H1 (cell line): ENCODE measurements around the gene NDUFA12. TPM values are rescaled to one million over a fixed set of nuclear protein-coding genes. Genes with fewer than 3 reads are reported as not detected.

Experiments
- CTCF ChIA-PET: fragments of 300-600 bp; sonication (Branson Sonifier 250); formaldehyde crosslinking; loops from one replicate; lab custom pipeline; 2021; ENCODE audit not compliant: partially characterized antibody; lab: Charles Lee
- POLR2A ChIA-PET: fragments of 300-600 bp; sonication (Branson Sonifier 250); formaldehyde crosslinking; loops from one replicate; lab custom pipeline; 2021; ENCODE audit warnings: inconsistent platforms; ENCODE audit not compliant: partially characterized antibody; lab: Charles Lee
- DNase-seq, 2 experiments: peaks; one replicate each; pipeline versions ENCODE4 v3.0.0 to v3.0.0-alpha.2; 2010 to 2022; ENCODE audit warnings: low spot score in 2 of 2, low read depth in 1 of 2, mixed read lengths in 1 of 2
- FAIRE-seq: peaks from 2 replicates; lab custom pipeline; 2011; peaks lifted over from hg19 to GRCh38; lab: Jason Lieb, UNC
- H2AFZ ChIP-seq: 2 replicates; pipeline ENCODE4 v1.8.1; 2012; ENCODE audit warnings: low read length, inconsistent platforms
- H2AK5ac ChIP-seq: 2 replicates; pipeline ENCODE4 v1.6.1; 2013; ENCODE audit warnings: low read depth, low read length
- H2BK120ac ChIP-seq: replicated peaks from 2 replicates; pipeline ENCODE3; 2013; ENCODE audit warnings: low read depth, low read length, inconsistent platforms
- H2BK12ac ChIP-seq: 2 replicates; pipeline ENCODE4 v1.6.1; 2013; ENCODE audit warnings: low read depth, low read length
- H2BK15ac ChIP-seq: 2 replicates; pipeline ENCODE4 v1.6.1; 2013; ENCODE audit warnings: low read length
- H2BK20ac ChIP-seq: 2 replicates; pipeline ENCODE4 v1.6.1; 2013; ENCODE audit warnings: low read length
- H2BK5ac ChIP-seq: 2 replicates; pipeline ENCODE4 v1.6.1; 2013; ENCODE audit warnings: low read depth, low read length
- H3K14ac ChIP-seq: 2 replicates; pipeline ENCODE4 v1.6.1; 2013; ENCODE audit warnings: inconsistent platforms; ENCODE audit not compliant: insufficient read length
- H3K18ac ChIP-seq: 2 replicates; pipeline ENCODE4 v1.6.1; 2013; ENCODE audit warnings: low read length; ENCODE audit errors: extremely low read depth
- H3K23ac ChIP-seq: 2 replicates; pipeline ENCODE4 v1.6.1; 2013; ENCODE audit warnings: inconsistent platforms; ENCODE audit not compliant: insufficient read length
- H3K23me2 ChIP-seq: 2 replicates; pipeline ENCODE4 v1.6.1; 2013; ENCODE audit warnings: low read depth, low read length
- H3K27ac ChIP-seq: 2 replicates; pipeline ENCODE4 v1.6.1; 2011; ENCODE audit warnings: low read depth, low read length, inconsistent platforms
- H3K27me3 ChIP-seq, 4 experiments: replicated peaks in 1 of 4; 1 replicate in 1 of 4; 2 replicates in 3 of 4; pipeline versions ENCODE4 v1.6.1 to v1.8.1; 2011 to 2013; ENCODE audit warnings: low read length in 3 of 4, mild to moderate bottlenecking in 3 of 4, inconsistent platforms in 2 of 4, mixed read lengths in 2 of 4, moderate library complexity in 1 of 4; ENCODE audit not compliant: control insufficient read depth in 3 of 4, insufficient read depth in 3 of 4; ENCODE audit errors: extremely low read depth in 1 of 4
- H3K36me3 ChIP-seq, 4 experiments: 2 replicates each; pipeline versions ENCODE4 v1.6.1 to v1.8.1; 2011 to 2013; ENCODE audit warnings: mild to moderate bottlenecking in 4 of 4, low read length in 3 of 4, moderate library complexity in 2 of 4, control low read depth in 1 of 4, inconsistent platforms in 1 of 4; ENCODE audit not compliant: insufficient read depth in 4 of 4, control insufficient read depth in 2 of 4
- H3K4ac ChIP-seq: replicated peaks from 2 replicates; pipeline ENCODE3; 2013; ENCODE audit warnings: low read length, low read depth, mixed read lengths, inconsistent platforms; ENCODE audit not compliant: insufficient read length
- H3K4me1 ChIP-seq, 4 experiments: replicated peaks in 1 of 4; 1 replicate in 1 of 4; 2 replicates in 3 of 4; pipeline versions ENCODE4 v1.6.1 to v1.8.1; 2011 to 2013; ENCODE audit warnings: low read length in 3 of 4, inconsistent platforms in 2 of 4, mixed read lengths in 1 of 4; ENCODE audit not compliant: insufficient read depth in 4 of 4, control insufficient read depth in 3 of 4
- H3K4me2 ChIP-seq, 2 experiments: 2 replicates each; pipeline versions ENCODE4 v1.6.1 to v1.8.1; 2011 to 2013; ENCODE audit warnings: low read depth in 2 of 2, low read length in 2 of 2, control low read depth in 1 of 2, inconsistent platforms in 1 of 2, mild to moderate bottlenecking in 1 of 2; ENCODE audit not compliant: insufficient read depth in 1 of 2
- H3K4me3 ChIP-seq, 4 experiments: fragments of 200-600, 300-600 bp in 1 of 4; sonication (generic), shearing (Covaris generic), sonication (Bioruptor Twin) in 1 of 4; 2 replicates each; pipeline versions ENCODE4 v1.5.1 to v1.8.1; 2011 to 2016; ENCODE audit warnings: low read length in 4 of 4, low read depth in 3 of 4, control low read depth in 2 of 4, inconsistent platforms in 2 of 4, mild to moderate bottlenecking in 2 of 4, mixed read lengths in 1 of 4, moderate library complexity in 1 of 4; ENCODE audit not compliant: insufficient read depth in 2 of 4; ENCODE audit errors: extremely low read depth in 1 of 4
- H3K56ac ChIP-seq: replicated peaks from 2 replicates; pipeline ENCODE3; 2013; ENCODE audit warnings: low read depth, mild to moderate bottlenecking, mixed read lengths, low read length, inconsistent platforms; ENCODE audit not compliant: insufficient read length
- H3K79me1 ChIP-seq: 2 replicates; pipeline ENCODE4 v1.6.1; 2013; ENCODE audit warnings: low read depth, low read length, control low read depth
- H3K79me2 ChIP-seq, 2 experiments: 2 replicates each; pipeline versions ENCODE4 v1.6.1 to v1.8.1; 2012 to 2013; ENCODE audit warnings: low read length in 2 of 2, mild to moderate bottlenecking in 2 of 2, inconsistent platforms in 1 of 2; ENCODE audit not compliant: insufficient read depth in 2 of 2, control insufficient read depth in 1 of 2
- H3K9ac ChIP-seq, 4 experiments: replicated peaks in 1 of 4; 1 replicate in 1 of 4; 2 replicates in 3 of 4; pipeline versions ENCODE4 v1.6.1 to v1.8.1; 2011 to 2013; ENCODE audit warnings: low read depth in 3 of 4, low read length in 3 of 4, control low read depth in 2 of 4, mild to moderate bottlenecking in 2 of 4, moderate library complexity in 2 of 4, inconsistent platforms in 1 of 4; ENCODE audit errors: extremely low read depth in 1 of 4
- H3K9me3 ChIP-seq, 2 experiments: 2 replicates each; pipeline versions ENCODE4 v1.6.1 to v1.8.1; 2012 to 2013; ENCODE audit warnings: mild to moderate bottlenecking in 2 of 2, moderate library complexity in 2 of 2, control low read depth in 1 of 2, inconsistent platforms in 1 of 2, low read depth in 1 of 2, low read length in 1 of 2, mixed read lengths in 1 of 2; ENCODE audit not compliant: insufficient read depth in 2 of 2
- H4K20me1 ChIP-seq, 2 experiments: replicated peaks in 1 of 2; 2 replicates each; pipeline versions ENCODE3 to v1.8.1; 2011 to 2013; ENCODE audit warnings: inconsistent platforms in 2 of 2, low read length in 2 of 2, mild to moderate bottlenecking in 1 of 2; ENCODE audit not compliant: insufficient read depth in 2 of 2, control insufficient read depth in 1 of 2
- H4K5ac ChIP-seq: 2 replicates; pipeline ENCODE4 v1.6.1; 2013; ENCODE audit warnings: low read length, low read depth, mixed read lengths, inconsistent platforms; ENCODE audit not compliant: insufficient read length
- H4K8ac ChIP-seq: 2 replicates; pipeline ENCODE4 v1.8.0; 2013; ENCODE audit warnings: mild to moderate bottlenecking, moderate library complexity, low read length, inconsistent platforms; ENCODE audit not compliant: insufficient read depth; ENCODE audit errors: extremely low read depth
- H4K91ac ChIP-seq: replicated peaks from 2 replicates; pipeline ENCODE3; 2013; ENCODE audit warnings: low read length, mixed read lengths, inconsistent platforms; ENCODE audit not compliant: insufficient read length
- WGBS, 2 experiments: shearing (Covaris generic) in 1 of 2; methylation state at CpG; one replicate each; pipeline versions ENCODE4 v1.1.6 to v1.1.7; 2013 to 2015; ENCODE audit warnings: low lambda C conversion rate in 2 of 2, mixed read lengths in 2 of 2, inconsistent platforms in 1 of 2, low coverage in 1 of 2, missing lambda C conversion rate in 1 of 2; ENCODE audit not compliant: insufficient replicate concordance in 2 of 2, insufficient coverage in 1 of 2, insufficient read length in 1 of 2; ENCODE audit errors: extremely low coverage in 1 of 2, missing lambda C conversion rate in 1 of 2; 5-methylcytosine and 5-hydroxymethylcytosine counted together
- polyA plus RNA-seq, 7 experiments: library from polyadenylated mRNA; depleted of rRNA in 3 of 7; stranded (reverse) in 5 of 7; unstranded in 2 of 7; fragments of >200 nt in 5 of 7; fragments of 200-250 nt in 2 of 7; gene quantifications; 1 replicate in 5 of 7; 2 replicates in 1 of 7; 4 replicates in 1 of 7; pipeline versions ENCODE4 v1.2.1 to v1.2.3, GENCODE V29; 2011 to 2013; ENCODE audit warnings: missing spikeins in 2 of 7, mixed read lengths in 2 of 7
- total RNA-seq: library from RNA; stranded (reverse); fragmentation: NEBNext Ultra II Directional; extraction: Animal tissue kit (Norgen Biotek cat#: 25700); gene quantifications from 2 replicates; pipeline ENCODE4 v1.2.1, GENCODE V29; 2021

The NDUFA12 gene
- total and polyA plus RNA-seq, 2 of the 8 experiments (the other 6 are each of a cell fraction or from before 2014, with no cell fraction given): 98.1 to 157 TPM

- no peaks in the 10 kb centered on the region for H3K4me1 ChIP-seq
- no peak overlapping the region for H3K4me3 ChIP-seq
- no peaks in the 10 kb centered on the region for H3K27me3 ChIP-seq
- H2AK5ac ChIP-seq: no peak overlapping the region
- H2BK20ac ChIP-seq: no peak overlapping the region
- H2BK5ac ChIP-seq: no peak overlapping the region
- no peak overlapping the region for H3K14ac ChIP-seq
- POLR2A ChIA-PET: no interaction called here
- H2BK12ac ChIP-seq: no peak overlapping the region
- no peak overlapping the region for H3K4me2 ChIP-seq
- no peak overlapping the region for H3K9ac ChIP-seq
- no peak overlapping the region for H4K8ac ChIP-seq
- H3K79me1 ChIP-seq: no peaks in the 10 kb centered on the region
- H3K79me2 ChIP-seq: no peaks in the 10 kb centered on the region
- CTCF ChIA-PET: interaction anchor here (0.7 to 3.3 kb wide), 6 partner anchors 11 to 396 kb away, joined by 3 to 18 read pairs (median 4); no protein-coding TSS in a partner anchor
- no peak overlapping the region for H3K56ac ChIP-seq
- 0 out of 2 replicates have a peak, but pooled peaks cover 2% of the 10 kb centered on the region for H3K23me2 ChIP-seq
- H3K9me3 ChIP-seq: no peaks in the 10 kb centered on the region
- FAIRE-seq (no peak), DNase-seq (no peak)
- no peaks in the 10 kb centered on the region for H3K36me3 ChIP-seq
- no peak overlapping the region for H4K91ac ChIP-seq
- no peak overlapping the region for H2BK120ac ChIP-seq
- 92% methylated on average over 7 of the region's 7 CpGs; no CpG with 5 or more reads in 1 of the 2 experiments for WGBS, 2 experiments
- H2AFZ ChIP-seq: no peak overlapping the region
- H3K27ac ChIP-seq: no peak overlapping the region
- no peak overlapping the region for H2BK15ac ChIP-seq
- no peak overlapping the region for H4K5ac ChIP-seq
- no peak overlapping the region for H3K23ac ChIP-seq
- H4K20me1 ChIP-seq: no peaks in the 10 kb centered on the region
- H3K18ac ChIP-seq: no peak overlapping the region
- no peak overlapping the region for H3K4ac ChIP-seq
These were observed 62.0 kb downstream of the NDUFA12 start for GRCh38 chr12:94941440-94941862.
